Activated CD8-positive, alpha-beta memory T cell treated with anti-CD3 and anti-CD28 coated beads, Interleukin-2, amount 50 U/mL, for 48 hours (primary cell): ENCODE data around the gene ELOVL5.
"Not testable (repeated sequence)": the region's sequence is repeated elsewhere in the genome, so short reads cannot be mapped to it uniquely, and the experiment has no call there.

Experiments
- DNase-seq: peaks from one replicate; pipeline ENCODE4 v3.0.0-alpha.2; 2020

ELOVL5 gene

GRCh38 chr6:53348371-53349208, at the start of gene ELOVL5:
Gene ELOVL5 (minus strand): TSS chr6:53348950. CDS start chr6:53295699, 53,251 bp downstream.
- peak; percentile 98 for DNase-seq

GRCh38 chr6:53397283-53397682, 48.5 kb upstream of the ELOVL5 start:
- DNase-seq: no peak

GRCh38 chr6:53395986-53396385, 47.2 kb upstream of the ELOVL5 start:
- no peak for DNase-seq

GRCh38 chr6:53394704-53395103, 46.0 kb upstream of the ELOVL5 start:
- DNase-seq: no peak

- no peak for DNase-seq
These were observed 42.4 kb upstream of the ELOVL5 start for GRCh38 chr6:53391170-53391569.

- DNase-seq: no peak
These were observed 41.3 kb upstream of the ELOVL5 start for GRCh38 chr6:53390010-53390409.

- DNase-seq: not testable (repeated sequence)
These were observed 39.9 kb upstream of the ELOVL5 start for GRCh38 chr6:53388615-53389014.

GRCh38 chr6:53382421-53382820, 33.7 kb upstream of the ELOVL5 start:
- DNase-seq: no peak

GRCh38 chr6:53378208-53378607, 29.5 kb upstream of the ELOVL5 start:
- no peak for DNase-seq

- no peak for DNase-seq
These were observed 29.0 kb upstream of the ELOVL5 start for GRCh38 chr6:53377793-53378192.

- no peak for DNase-seq
These were observed 28.5 kb upstream of the ELOVL5 start for GRCh38 chr6:53377289-53377688.

- DNase-seq: no peak
These were observed 28.0 kb upstream of the ELOVL5 start for GRCh38 chr6:53376661-53377226.

- DNase-seq: no peak
These were observed 27.1 kb upstream of the ELOVL5 start for GRCh38 chr6:53375847-53376246.

GRCh38 chr6:53373638-53374037, 24.9 kb upstream of the ELOVL5 start:
- DNase-seq: no peak

- no peak for DNase-seq
These were observed 21.2 kb upstream of the ELOVL5 start for GRCh38 chr6:53369876-53370515.

- DNase-seq: no peak
These were observed 20.3 kb upstream of the ELOVL5 start for GRCh38 chr6:53369051-53369450.

- no peak for DNase-seq
These were observed 17.4 kb upstream of the ELOVL5 start for GRCh38 chr6:53366128-53366641.

GRCh38 chr6:53363341-53364079, 14.8 kb upstream of the ELOVL5 start:
- no peak for DNase-seq

GRCh38 chr6:53361549-53362031, 12.8 kb upstream of the ELOVL5 start:
- peak; percentile 69 for DNase-seq

- no peak for DNase-seq
These were observed 11.6 kb upstream of the ELOVL5 start for GRCh38 chr6:53360093-53360912.

GRCh38 chr6:53359843-53360092, 11.0 kb upstream of the ELOVL5 start:
- no peak for DNase-seq
